IMR-90 (cell line): ENCODE measurements around the gene PAX1. TPM values are rescaled to one million over a fixed set of nuclear protein-coding genes. Genes with fewer than 3 reads are reported as not detected.

Experiments
- ATAC-seq: fragments of 200-7000 bp; cut with Tn5 transposase; 2 replicates; pipeline ENCODE4 v1.9.1; 2020; ENCODE audit warnings: low read depth, mild to moderate bottlenecking, moderate library complexity
- BruUV-seq: library from RNA; stranded (reverse); fragments of 400-500 nt; replicated peaks from 2 replicates; lab custom pipeline; 2021; lab: Mats Ljungman, UMichigan
- CTCF ChIA-PET: fragments of 300-600 bp; formaldehyde crosslinking; extraction: SDS; loops from one replicate; lab custom pipeline; 2021; ENCODE audit warnings: antibody characterized with exemption; lab: Yijun Ruan, JAX
- POLR2A ChIA-PET: fragments of 300-600 bp; sonication (Branson Sonifier 250); formaldehyde crosslinking; loops from one replicate; lab custom pipeline; 2022; ENCODE audit warnings: antibody characterized with exemption; ENCODE audit not compliant: unreplicated experiment; lab: Charles Lee
- DNase-seq: peaks from one replicate; pipeline ENCODE4 v3.0.0; 2013
- H2AFZ ChIP-seq: replicated peaks from 2 replicates; pipeline ENCODE3; 2013; ENCODE audit warnings: low read length, mild to moderate bottlenecking; ENCODE audit not compliant: poor library complexity
- H2AK5ac ChIP-seq: 2 replicates; pipeline ENCODE4 v1.6.1; 2013; ENCODE audit warnings: low read depth, low read length, inconsistent platforms
- H2AK9ac ChIP-seq: replicated peaks from 2 replicates; pipeline ENCODE3; 2013; ENCODE audit warnings: mild to moderate bottlenecking, low read depth, low read length, moderate library complexity; ENCODE audit not compliant: poor library complexity
- H2BK120ac ChIP-seq: 2 replicates; pipeline ENCODE4 v1.6.1; 2013; ENCODE audit warnings: low read depth, low read length, inconsistent platforms
- H2BK15ac ChIP-seq: 3 replicates; pipeline ENCODE4 v1.6.1; 2013; ENCODE audit warnings: low read depth, low read length, inconsistent platforms
- H2BK20ac ChIP-seq: 2 replicates; pipeline ENCODE4 v1.6.1; 2013; ENCODE audit warnings: low read depth, mild to moderate bottlenecking, inconsistent platforms, low read length, moderate library complexity
- H2BK5ac ChIP-seq: 2 replicates; pipeline ENCODE4 v1.6.1; 2013; ENCODE audit warnings: mild to moderate bottlenecking, low read depth, low read length, inconsistent platforms; ENCODE audit not compliant: poor library complexity, severe bottlenecking
- H3K14ac ChIP-seq: replicated peaks from 2 replicates; pipeline ENCODE4 v1.6.1; 2013; ENCODE audit warnings: low read depth, low read length, inconsistent platforms
- H3K18ac ChIP-seq: 2 replicates; pipeline ENCODE4 v1.6.1; 2013; ENCODE audit warnings: low read depth, low read length, control low read depth
- H3K23ac ChIP-seq: 2 replicates; pipeline ENCODE4 v1.6.1; 2013; ENCODE audit warnings: low read depth, low read length, inconsistent platforms
- H3K27ac ChIP-seq: 2 replicates; pipeline ENCODE4 v1.5.1; 2013; ENCODE audit warnings: mild to moderate bottlenecking, control low read depth, low read length; ENCODE audit not compliant: insufficient read depth
- H3K27me3 ChIP-seq: 2 replicates; pipeline ENCODE4 v1.6.1; 2013; ENCODE audit warnings: low read length; ENCODE audit not compliant: control insufficient read depth, insufficient read depth
- H3K36me3 ChIP-seq: 2 replicates; pipeline ENCODE4 v1.6.1; 2013; ENCODE audit warnings: low read length, mixed read lengths; ENCODE audit not compliant: control insufficient read depth, insufficient read depth
- H3K4ac ChIP-seq: 2 replicates; pipeline ENCODE4 v1.6.1; 2013; ENCODE audit warnings: low read depth, low read length, inconsistent platforms
- H3K4me1 ChIP-seq: 2 replicates; pipeline ENCODE4 v1.6.1; 2013; ENCODE audit warnings: low read length, mixed read lengths; ENCODE audit not compliant: control insufficient read depth, insufficient read depth
- H3K4me2 ChIP-seq: 2 replicates; pipeline ENCODE4 v1.6.1; 2013; ENCODE audit warnings: low read depth, mild to moderate bottlenecking, control low read depth, low read length, moderate library complexity
- H3K4me3 ChIP-seq: 2 replicates; pipeline ENCODE4 v1.5.1; 2013; ENCODE audit warnings: low read depth, mild to moderate bottlenecking, control low read depth, low read length, moderate library complexity; ENCODE audit not compliant: insufficient read depth
- H3K56ac ChIP-seq: 2 replicates; pipeline ENCODE4 v1.6.1; 2013; ENCODE audit warnings: low read length, inconsistent platforms; ENCODE audit not compliant: insufficient read depth; ENCODE audit errors: extremely low read depth
- H3K79me1 ChIP-seq, 2 experiments: 2 replicates each; pipeline ENCODE4 v1.6.1; 2013; ENCODE audit warnings: low read length in 2 of 2, inconsistent platforms in 1 of 2, low read depth in 1 of 2
- H3K9ac ChIP-seq: 2 replicates; pipeline ENCODE4 v1.6.1; 2013; ENCODE audit warnings: low read depth, low read length, control low read depth
- H3K9me1 ChIP-seq: 2 replicates; pipeline ENCODE4 v1.6.1; 2013; ENCODE audit warnings: low read length, inconsistent platforms; ENCODE audit not compliant: insufficient read depth
- H3K9me3 ChIP-seq: 2 replicates; pipeline ENCODE4 v1.6.1; 2013; ENCODE audit warnings: low read length; ENCODE audit not compliant: control insufficient read depth, insufficient read depth
- H4K20me1 ChIP-seq: 2 replicates; pipeline ENCODE4 v1.6.1; 2013; ENCODE audit warnings: low read length, inconsistent platforms; ENCODE audit not compliant: insufficient read depth
- H4K5ac ChIP-seq: 2 replicates; pipeline ENCODE4 v1.6.1; 2013; ENCODE audit warnings: mild to moderate bottlenecking, low read depth, low read length, control low read depth
- H4K8ac ChIP-seq, 2 experiments: 2 replicates each; pipeline ENCODE4 v1.6.1; 2013; ENCODE audit warnings: low read depth in 2 of 2, low read length in 2 of 2, control low read depth in 1 of 2, inconsistent platforms in 1 of 2
- H4K91ac ChIP-seq: 2 replicates; pipeline ENCODE4 v1.6.1; 2013; ENCODE audit warnings: low read depth, low read length, inconsistent platforms; ENCODE audit not compliant: insufficient read depth
- CEBPB ChIP-seq: IDR thresholded peaks from 2 replicates; pipeline ENCODE4 v1.6.1; 2012; ENCODE audit warnings: low read depth, low read length, improper control_type of control experiment
- CHD1 ChIP-seq: IDR thresholded peaks from 2 replicates; pipeline ENCODE4 v1.6.1; 2012; ENCODE audit warnings: low read depth, low read length, improper control_type of control experiment
- FOS ChIP-seq: fragments of 150-350 bp; IDR thresholded peaks from 2 replicates; pipeline ENCODE4 v1.6.1; 2016; ENCODE audit warnings: low read depth, low read length
- MAFK ChIP-seq: IDR thresholded peaks from 2 replicates; pipeline ENCODE4 v1.6.1; 2012; ENCODE audit warnings: low read depth, low read length, improper control_type of control experiment
- MAZ ChIP-seq: IDR thresholded peaks from 2 replicates; pipeline ENCODE4 v1.6.1; 2012; ENCODE audit warnings: low read depth, mild to moderate bottlenecking, low read length, improper control_type of control experiment, moderate library complexity, borderline replicate concordance
- MXI1 ChIP-seq: IDR thresholded peaks from 2 replicates; pipeline ENCODE4 v1.6.1; 2012; ENCODE audit warnings: low read depth, mild to moderate bottlenecking, low read length, moderate library complexity, borderline replicate concordance
- NFE2L2 ChIP-seq: fragments of 150-350 bp; IDR thresholded peaks from 2 replicates; pipeline ENCODE4 v1.6.1; 2016; ENCODE audit warnings: low read depth, mild to moderate bottlenecking, low read length
- POLR2A ChIP-seq: IDR thresholded peaks from 2 replicates; pipeline ENCODE4 v1.6.1; 2012; ENCODE audit warnings: mild to moderate bottlenecking, low read depth, low read length
- RAD21 ChIP-seq: IDR thresholded peaks from 2 replicates; pipeline ENCODE4 v1.6.1; 2012; ENCODE audit warnings: low read length, improper control_type of control experiment
- RCOR1 ChIP-seq: IDR thresholded peaks from 2 replicates; pipeline ENCODE4 v1.6.1; 2012; ENCODE audit warnings: mild to moderate bottlenecking, low read length, improper control_type of control experiment; ENCODE audit not compliant: insufficient replicate concordance
- RFX5 ChIP-seq: IDR thresholded peaks from 2 replicates; pipeline ENCODE4 v1.8.0; 2012; ENCODE audit warnings: low read depth, mild to moderate bottlenecking, low read length, moderate library complexity
- WGBS, 2 experiments: methylation state at CpG; one replicate each; pipeline versions ENCODE4 v1.1.5 to v1.1.7; 2013; ENCODE audit warnings: missing lambda C conversion rate in 2 of 2; ENCODE audit not compliant: insufficient read length in 1 of 2; ENCODE audit errors: extremely low coverage in 2 of 2; 5-methylcytosine and 5-hydroxymethylcytosine counted together
- dilution Hi-C: fragments of 300-500 bp; cut with HindIII; formaldehyde crosslinking; loops from one replicate; pipeline ENCODE4 v1.14.3; 2018; ENCODE audit warnings: low sequenced_read_pairs; ENCODE audit not compliant: unreplicated experiment
- in situ Hi-C: fragments of 300-500 bp; cut with MboI; formaldehyde crosslinking; loops from 3 replicates; pipeline ENCODE4 v1.14.3; 2019; ENCODE audit warnings: low sequenced_read_pairs, inconsistent platforms, mixed read lengths
- intact Hi-C: fragments of 100-400 bp; cut with micrococcal nuclease; formaldehyde crosslinking; loops from 2 replicates; pipeline ENCODE4 v1.10.0; 2022
- polyA plus RNA-seq, 3 experiments: library from polyadenylated mRNA; depleted of rRNA; stranded (reverse); fragments of >200 nt; gene quantifications; 2 replicates each; pipeline ENCODE4 v1.2.3, GENCODE V29; 2012; ENCODE audit warnings: low replicate concordance in 1 of 3
- total RNA-seq: library from RNA; depleted of rRNA; stranded (reverse); fragments of >200 nt; gene quantifications from 2 replicates; pipeline ENCODE4 v1.2.3, GENCODE V29; 2012
- TF ChIP-seq, protein P1 (sequence below): conservative IDR thresholded peaks from 2 replicates; pipeline ENCODE4 v1.5.1; 2012; ENCODE audit warnings: mild to moderate bottlenecking, low read depth, low read length, improper control_type of control experiment
- TF ChIP-seq, protein P2 (sequence below): fragments of 150-350 bp; IDR thresholded peaks from 2 replicates; pipeline ENCODE4 v1.6.1; 2016; ENCODE audit warnings: low read depth, mild to moderate bottlenecking, low read length, moderate library complexity, borderline replicate concordance
- TF ChIP-seq, protein P3 (sequence below): fragments of 150-350 bp; IDR thresholded peaks from 2 replicates; pipeline ENCODE4 v1.6.1; 2017; ENCODE audit warnings: mild to moderate bottlenecking, antibody characterized with exemption, low read length, low read depth

The PAX1 gene
- total and polyA plus RNA-seq, 2 of the 4 experiments (the other 2 are of a cell fraction), result not detected

DNA sequence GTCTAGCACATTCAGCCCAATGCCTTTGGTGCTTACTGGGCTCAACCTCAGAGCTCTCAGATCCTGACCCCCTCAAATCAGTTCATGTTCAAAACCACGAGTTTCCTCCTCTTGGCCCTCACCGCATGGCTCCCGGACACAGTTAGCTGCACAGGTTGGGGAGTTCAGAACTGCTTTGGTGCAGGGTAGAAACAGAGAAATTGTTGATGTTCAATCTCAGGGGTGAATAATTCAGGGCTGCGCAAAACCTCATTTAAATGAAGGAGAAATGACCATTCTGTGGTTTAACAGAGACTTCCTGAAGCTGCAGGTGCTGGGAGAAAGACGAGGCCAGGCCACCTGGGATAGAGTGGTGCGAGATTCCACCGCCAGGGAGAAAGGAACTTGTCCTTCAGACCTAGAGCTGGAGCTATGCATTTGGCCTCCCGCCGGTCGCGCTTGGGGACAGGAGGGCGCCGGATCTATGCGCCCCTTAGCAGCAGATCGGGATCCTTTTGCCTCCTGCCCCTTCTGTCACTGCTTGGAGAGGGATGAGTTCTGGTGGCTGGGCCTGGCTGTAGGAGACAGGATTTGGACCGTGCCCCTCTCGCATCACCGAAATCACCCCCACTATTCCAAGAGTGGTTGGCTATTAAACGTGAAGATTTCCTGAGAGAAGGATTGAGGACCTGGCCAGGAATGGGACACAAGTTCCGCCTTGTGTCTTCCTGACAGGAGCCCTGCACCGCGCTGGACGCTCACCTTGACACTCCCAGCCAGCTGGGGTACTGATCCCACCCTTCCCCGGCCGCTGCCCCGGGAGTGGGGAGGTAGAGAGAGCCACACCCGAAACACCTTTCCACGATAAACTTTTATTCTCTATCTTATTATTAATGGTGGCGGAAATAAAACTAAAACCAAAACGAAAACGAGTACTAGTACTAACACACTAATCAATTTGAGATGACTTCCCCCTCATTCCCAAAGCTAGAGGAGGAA lies 767 bp upstream of the PAX1 start:
- Histone ChIP-seq H2BK20ac (no peak overlapping the region), H4K5ac (no peak overlapping the region), H2AK5ac (no peak overlapping the region), H2BK15ac (no peak overlapping the region), H2BK120ac (no peak overlapping the region), H3K56ac (no peak overlapping the region), H3K4me3 (no peak overlapping the region), H3K27me3 (peaks cover 70% of the 10 kb centered on the region), H2BK5ac (no peak overlapping the region), H3K9ac (no peak overlapping the region), H2AK9ac (no peak overlapping the region), H3K9me1 (no peaks in the 10 kb centered on the region), H3K4ac (no peak overlapping the region), H4K91ac (no peak overlapping the region), H3K79me1 (no peaks in the 10 kb centered on the region), H3K36me3 (no peaks in the 10 kb centered on the region), H3K14ac (no peak overlapping the region), H3K4me2 (no peak overlapping the region), H4K8ac (no peak overlapping the region), H3K18ac (no peak overlapping the region), H2AFZ (no peak overlapping the region), H3K23ac (no peak overlapping the region), H3K4me1 (no peaks in the 10 kb centered on the region), H3K27ac (no peak overlapping the region), H4K20me1 (no peaks in the 10 kb centered on the region), H3K9me3 (no peaks in the 10 kb centered on the region)
- DNase-seq (no peak), ATAC-seq (no peak)
- ChIA-PET POLR2A (no interaction called here), CTCF (no interaction called here)
- in situ Hi-C loops (loop anchor here (25.0 kb wide), 1 partner anchor 608 kb away; no protein-coding TSS in a partner anchor), intact Hi-C loops (no loop called here), dilution Hi-C loops (no loop called here)
- 0% methylated on average over 1 of the region's 31 CpGs; no CpG with 5 or more reads in 1 of the 2 experiments for WGBS, 2 experiments
- BruUV-seq, result no TSS peak
- TF ChIP-seq POLR2A (no peak), RAD21 (no peak), RCOR1 (no peak), MXI1 (no peak), NFE2L2 (no peak), CHD1 (no peak), MAFK (no peak), MAZ (no peak), FOS (no peak), CEBPB (no peak), RFX5 (no peak)
- TF ChIP-seq, protein P1, sequence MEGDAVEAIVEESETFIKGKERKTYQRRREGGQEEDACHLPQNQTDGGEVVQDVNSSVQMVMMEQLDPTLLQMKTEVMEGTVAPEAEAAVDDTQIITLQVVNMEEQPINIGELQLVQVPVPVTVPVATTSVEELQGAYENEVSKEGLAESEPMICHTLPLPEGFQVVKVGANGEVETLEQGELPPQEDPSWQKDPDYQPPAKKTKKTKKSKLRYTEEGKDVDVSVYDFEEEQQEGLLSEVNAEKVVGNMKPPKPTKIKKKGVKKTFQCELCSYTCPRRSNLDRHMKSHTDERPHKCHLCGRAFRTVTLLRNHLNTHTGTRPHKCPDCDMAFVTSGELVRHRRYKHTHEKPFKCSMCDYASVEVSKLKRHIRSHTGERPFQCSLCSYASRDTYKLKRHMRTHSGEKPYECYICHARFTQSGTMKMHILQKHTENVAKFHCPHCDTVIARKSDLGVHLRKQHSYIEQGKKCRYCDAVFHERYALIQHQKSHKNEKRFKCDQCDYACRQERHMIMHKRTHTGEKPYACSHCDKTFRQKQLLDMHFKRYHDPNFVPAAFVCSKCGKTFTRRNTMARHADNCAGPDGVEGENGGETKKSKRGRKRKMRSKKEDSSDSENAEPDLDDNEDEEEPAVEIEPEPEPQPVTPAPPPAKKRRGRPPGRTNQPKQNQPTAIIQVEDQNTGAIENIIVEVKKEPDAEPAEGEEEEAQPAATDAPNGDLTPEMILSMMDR, result no peak
- TF ChIP-seq, protein P2, sequence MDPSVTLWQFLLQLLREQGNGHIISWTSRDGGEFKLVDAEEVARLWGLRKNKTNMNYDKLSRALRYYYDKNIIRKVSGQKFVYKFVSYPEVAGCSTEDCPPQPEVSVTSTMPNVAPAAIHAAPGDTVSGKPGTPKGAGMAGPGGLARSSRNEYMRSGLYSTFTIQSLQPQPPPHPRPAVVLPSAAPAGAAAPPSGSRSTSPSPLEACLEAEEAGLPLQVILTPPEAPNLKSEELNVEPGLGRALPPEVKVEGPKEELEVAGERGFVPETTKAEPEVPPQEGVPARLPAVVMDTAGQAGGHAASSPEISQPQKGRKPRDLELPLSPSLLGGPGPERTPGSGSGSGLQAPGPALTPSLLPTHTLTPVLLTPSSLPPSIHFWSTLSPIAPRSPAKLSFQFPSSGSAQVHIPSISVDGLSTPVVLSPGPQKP, result no peak
- TF ChIP-seq, protein P3, sequence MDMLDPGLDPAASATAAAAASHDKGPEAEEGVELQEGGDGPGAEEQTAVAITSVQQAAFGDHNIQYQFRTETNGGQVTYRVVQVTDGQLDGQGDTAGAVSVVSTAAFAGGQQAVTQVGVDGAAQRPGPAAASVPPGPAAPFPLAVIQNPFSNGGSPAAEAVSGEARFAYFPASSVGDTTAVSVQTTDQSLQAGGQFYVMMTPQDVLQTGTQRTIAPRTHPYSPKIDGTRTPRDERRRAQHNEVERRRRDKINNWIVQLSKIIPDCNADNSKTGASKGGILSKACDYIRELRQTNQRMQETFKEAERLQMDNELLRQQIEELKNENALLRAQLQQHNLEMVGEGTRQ, result no peak
